GM21717 (cell line): ENCODE measurements around the gene C16orf54.
"Not testable (repeated sequence)": the region's sequence is repeated elsewhere in the genome, so short reads cannot be mapped to it uniquely, and the experiment has no call there.

Source experiments
- ATAC-seq: cut with Tn5 transposase; IDR thresholded peaks from one replicate; pipeline ENCODE4 v1.9.1; 2021; ENCODE audit warnings: mild to moderate bottlenecking, moderate library complexity; ENCODE audit not compliant: unreplicated experiment

The C16orf54 gene

GRCh38 chr16:29770250-29770929, 24.6 kb upstream of the C16orf54 start:
- ATAC-seq = no peak

GRCh38 chr16:29769507-29769906, 23.7 kb upstream of the C16orf54 start:
- ATAC-seq = no peak

- no peak for ATAC-seq
These were observed 21.3 kb upstream of the C16orf54 start for GRCh38 chr16:29767062-29767461.

GRCh38 chr16:29766571-29766970, 20.8 kb upstream of the C16orf54 start:
- no peak for ATAC-seq

GRCh38 chr16:29765167-29766032, 19.6 kb upstream of the C16orf54 start:
- ATAC-seq = no peak

- ATAC-seq = no peak
These were observed 17.5 kb upstream of the C16orf54 start for GRCh38 chr16:29763326-29763725.

GRCh38 chr16:29761882-29762281, 16.1 kb upstream of the C16orf54 start:
- ATAC-seq = no peak

- ATAC-seq = not testable (repeated sequence)
These were observed 15.5 kb upstream of the C16orf54 start for GRCh38 chr16:29761280-29761651.

GRCh38 chr16:29760567-29761279, 14.9 kb upstream of the C16orf54 start:
- ATAC-seq = no peak

GRCh38 chr16:29757950-29758466, 12.2 kb upstream of the C16orf54 start:
- no peak for ATAC-seq

- ATAC-seq = not testable (repeated sequence)
These were observed 11.3 kb upstream of the C16orf54 start for GRCh38 chr16:29757086-29757485.

- ATAC-seq = no peak
These were observed 10.9 kb upstream of the C16orf54 start for GRCh38 chr16:29756654-29757053.

- ATAC-seq = no peak
These were observed 7.7 kb upstream of the C16orf54 start for GRCh38 chr16:29753516-29753915.

GRCh38 chr16:29748760-29749149, 3.0 kb upstream of the C16orf54 start:
- not testable (repeated sequence) for ATAC-seq

- ATAC-seq = no peak
These were observed 2.4 kb upstream of the C16orf54 start for GRCh38 chr16:29747947-29748759.

- ATAC-seq = not testable (repeated sequence)
These were observed 728 bp upstream of the C16orf54 start for GRCh38 chr16:29746518-29746917.

GRCh38 chr16:29745121-29745852, 503 bp downstream of the C16orf54 start:
- peak; percentile 46 for ATAC-seq

- ATAC-seq = no peak
These were observed 1.2 kb downstream of the C16orf54 start for GRCh38 chr16:29744541-29745101.

GRCh38 chr16:29743827-29744531, 1.8 kb downstream of the C16orf54 start:
- no peak for ATAC-seq
